Mucosa of descending colon (tissue), 3 donors: Measurements from ENCODE around the gene ACAP2. TPM values are rescaled to one million over a fixed set of nuclear protein-coding genes. Genes with fewer than 3 reads are reported as not detected.
A peak's percentile ranks its signal among the peaks of the same experiment; 100 is the strongest.

ENCODE experiments used
- ATAC-seq: fragments of 200-7000 bp; cut with Tn5 transposase; one replicate; pipeline ENCODE4 v1.9.1; 2020; ENCODE audit warnings: mild to moderate bottlenecking, moderate library complexity
- DNase-seq, 3 donors: peaks; one replicate each; pipeline ENCODE4 v3.0.0-alpha.2; 2020
- H3K36me3 ChIP-seq: fragments of 200-600 bp; one replicate; pipeline ENCODE4 v1.8.0; 2021; ENCODE audit warnings: low read depth, mild to moderate bottlenecking
- H3K4me1 ChIP-seq: fragments of 200-600 bp; one replicate; pipeline ENCODE4 v1.8.0; 2021; ENCODE audit warnings: low read depth, mild to moderate bottlenecking
- H3K4me3 ChIP-seq: fragments of 200-600 bp; one replicate; pipeline ENCODE4 v1.8.0; 2021; ENCODE audit warnings: mild to moderate bottlenecking
- H3K9me3 ChIP-seq: fragments of 200-600 bp; one replicate; pipeline ENCODE4 v1.8.0; 2021; ENCODE audit warnings: mild to moderate bottlenecking
- intact Hi-C, 2 donors: fragments of 100-400 bp; cut with DNase I in 1 of 2; cut with micrococcal nuclease in 1 of 2; formaldehyde crosslinking; loops; one replicate each; pipeline versions ENCODE4 v1.11.0 to v1.11.1; 2022; cut with DNase I, micrococcal nuclease
- total RNA-seq, 3 donors: library from RNA; stranded (reverse); fragmentation: NEBNext Ultra II Directional in 2 of 3; extraction: Animal tissue kit (Norgen Biotek cat#: 25700) in 2 of 3; gene quantifications; one replicate each; pipeline versions ENCODE4 v1.2.1 to v1.2.4, GENCODE V29; 2021 to 2023
- TF ChIP-seq, protein P1 (sequence below): fragments of 200-600 bp; IDR thresholded peaks from one replicate; pipeline ENCODE4 v1.8.0; 2022; ENCODE audit warnings: antibody characterized with exemption, mild to moderate bottlenecking
- donor health status: DM: no; HTN: no; CAD: no; lungs with moderate emphysema.
- donor health status: DM: no; HTN: no; CAD: no.
- donor health status: DM: no; HTN: yes; CAD: no.

Gene ACAP2
- total RNA-seq, 3 donors from 2014 or later, result 55.2 to 69.2 (median 69.2) TPM

DNA sequence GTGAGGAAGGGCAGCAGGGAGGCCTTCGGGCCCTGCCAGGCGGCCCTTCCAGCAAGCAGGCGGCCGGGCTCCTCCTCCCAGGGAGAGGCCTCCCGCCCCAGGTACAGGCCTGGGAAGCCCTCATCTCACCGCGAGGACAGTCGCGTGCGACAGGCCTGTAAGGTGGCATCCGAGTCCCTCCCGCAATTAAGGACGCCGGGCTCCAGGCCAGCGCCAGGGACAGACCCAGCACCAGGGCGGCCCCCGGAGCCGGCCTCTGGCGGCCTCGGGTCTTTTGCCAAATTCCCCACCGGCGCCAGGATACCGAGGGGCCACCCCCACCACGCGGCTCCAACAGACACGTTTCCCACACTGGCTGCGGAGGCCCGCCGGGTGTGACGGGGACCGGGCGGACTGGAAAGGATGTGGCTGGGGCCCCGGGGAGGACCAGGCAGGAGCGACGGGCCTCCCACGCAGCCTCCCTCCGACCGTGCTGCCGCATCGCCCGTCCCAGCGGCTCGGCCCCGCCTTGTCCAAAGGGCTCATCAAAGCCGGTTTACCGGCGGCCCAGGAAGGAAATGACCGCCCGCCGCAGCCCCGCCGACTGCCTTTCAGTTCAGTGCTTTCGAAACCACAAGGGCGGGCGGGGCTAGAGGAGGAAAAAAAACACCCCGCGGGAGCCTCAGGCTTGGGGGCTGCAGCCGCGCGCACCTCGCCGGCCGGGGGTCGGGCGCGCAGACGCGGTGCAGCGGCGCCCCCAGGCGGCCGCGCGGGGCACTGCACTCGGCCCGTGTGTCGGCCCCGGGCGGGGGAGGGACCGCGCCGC lies 183.1 kb downstream of the ACAP2 start:
- no peaks in the 10 kb centered on the region for H3K9me3 ChIP-seq
- H3K4me1 ChIP-seq, result peaks cover 25% of the 10 kb centered on the region
- ATAC-seq (peak; percentile 92), DNase-seq (peak; percentile 88 to 95 (median 92))
- no peaks in the 10 kb centered on the region for H3K36me3 ChIP-seq
- intact Hi-C loops, result loop anchor here (5.0 to 10.0 kb wide), 2 partner anchors 572 to 575 kb away; partner anchors contain the start of gene FAM43A (in 2 of the 2)
- peak overlapping the region; percentile 28 for H3K4me3 ChIP-seq
- TF ChIP-seq, protein P1, sequence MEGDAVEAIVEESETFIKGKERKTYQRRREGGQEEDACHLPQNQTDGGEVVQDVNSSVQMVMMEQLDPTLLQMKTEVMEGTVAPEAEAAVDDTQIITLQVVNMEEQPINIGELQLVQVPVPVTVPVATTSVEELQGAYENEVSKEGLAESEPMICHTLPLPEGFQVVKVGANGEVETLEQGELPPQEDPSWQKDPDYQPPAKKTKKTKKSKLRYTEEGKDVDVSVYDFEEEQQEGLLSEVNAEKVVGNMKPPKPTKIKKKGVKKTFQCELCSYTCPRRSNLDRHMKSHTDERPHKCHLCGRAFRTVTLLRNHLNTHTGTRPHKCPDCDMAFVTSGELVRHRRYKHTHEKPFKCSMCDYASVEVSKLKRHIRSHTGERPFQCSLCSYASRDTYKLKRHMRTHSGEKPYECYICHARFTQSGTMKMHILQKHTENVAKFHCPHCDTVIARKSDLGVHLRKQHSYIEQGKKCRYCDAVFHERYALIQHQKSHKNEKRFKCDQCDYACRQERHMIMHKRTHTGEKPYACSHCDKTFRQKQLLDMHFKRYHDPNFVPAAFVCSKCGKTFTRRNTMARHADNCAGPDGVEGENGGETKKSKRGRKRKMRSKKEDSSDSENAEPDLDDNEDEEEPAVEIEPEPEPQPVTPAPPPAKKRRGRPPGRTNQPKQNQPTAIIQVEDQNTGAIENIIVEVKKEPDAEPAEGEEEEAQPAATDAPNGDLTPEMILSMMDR, result peak; percentile 94

DNA sequence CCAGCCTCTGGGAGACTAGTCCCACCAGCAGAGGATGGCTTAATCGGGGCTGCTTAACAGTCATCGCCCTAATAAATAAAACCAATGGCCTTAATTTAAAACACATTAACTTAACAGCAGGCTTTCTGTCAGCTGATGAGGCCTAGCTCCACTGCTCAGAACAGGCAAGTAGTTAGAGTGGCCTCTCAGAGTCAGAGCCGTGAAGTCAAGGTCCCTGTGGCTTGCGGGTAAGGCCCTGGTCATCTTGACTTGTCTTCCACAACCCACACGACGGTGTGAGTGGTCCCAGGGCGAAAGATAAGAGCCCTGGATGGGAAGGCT lies 183.7 kb downstream of the ACAP2 start:
- intact Hi-C loops, result loop anchor here in 1 of 2 donors (5.0 kb wide), 1 partner anchor 572 kb away; the partner anchor contains the start of gene FAM43A
- Histone ChIP-seq H3K4me1 (peaks cover 25% of the 10 kb centered on the region), H3K36me3 (no peaks in the 10 kb centered on the region), H3K9me3 (no peaks in the 10 kb centered on the region), H3K4me3 (no peak overlapping the region)
- no peak for ATAC-seq
- TF ChIP-seq, protein P1, result no peak
- no peak for DNase-seq

DNA sequence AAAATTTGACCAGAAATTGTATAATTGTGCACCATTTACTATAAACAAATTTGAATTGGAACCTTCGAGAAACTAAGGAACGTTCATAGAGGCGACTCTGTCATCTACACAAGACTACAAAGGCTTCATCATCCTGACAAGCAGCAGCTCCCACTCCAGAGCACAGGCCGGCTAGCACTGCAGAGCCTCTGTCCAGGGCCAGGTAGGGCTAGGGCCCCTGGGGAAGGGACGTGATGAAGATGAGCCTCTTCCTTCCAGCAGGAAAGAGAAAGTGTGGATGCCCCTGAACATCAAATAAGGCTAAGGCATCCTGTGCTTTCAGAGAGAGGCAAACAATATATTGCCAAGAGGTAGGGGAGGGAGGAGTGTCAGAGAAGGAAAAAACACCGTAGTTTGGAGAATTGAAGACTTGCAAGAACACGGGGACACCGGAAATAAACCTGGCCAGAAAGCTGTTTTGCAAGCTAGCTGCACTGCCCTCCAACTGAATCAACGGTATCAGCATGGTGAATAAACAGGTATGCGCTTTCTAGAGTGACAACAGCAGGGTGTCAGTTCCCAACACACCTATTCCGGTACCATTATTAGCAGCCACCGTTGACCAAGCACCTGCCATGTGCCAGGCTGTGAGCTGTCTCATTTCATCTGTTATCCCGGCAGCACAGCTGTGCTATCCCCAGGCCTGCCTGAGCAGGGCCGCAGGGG lies 184.2 kb downstream of the ACAP2 start:
- ATAC-seq, result no peak
- H3K36me3 ChIP-seq, result no peaks in the 10 kb centered on the region
- H3K9me3 ChIP-seq, result no peaks in the 10 kb centered on the region
- peaks cover 25% of the 10 kb centered on the region for H3K4me1 ChIP-seq
- TF ChIP-seq, protein P1, result no peak
- intact Hi-C loops, result loop anchor here in 1 of 2 donors (5.0 kb wide), 1 partner anchor 571 kb away; the partner anchor contains the start of gene FAM43A
- DNase-seq, result no peak
- no peak overlapping the region for H3K4me3 ChIP-seq

DNA sequence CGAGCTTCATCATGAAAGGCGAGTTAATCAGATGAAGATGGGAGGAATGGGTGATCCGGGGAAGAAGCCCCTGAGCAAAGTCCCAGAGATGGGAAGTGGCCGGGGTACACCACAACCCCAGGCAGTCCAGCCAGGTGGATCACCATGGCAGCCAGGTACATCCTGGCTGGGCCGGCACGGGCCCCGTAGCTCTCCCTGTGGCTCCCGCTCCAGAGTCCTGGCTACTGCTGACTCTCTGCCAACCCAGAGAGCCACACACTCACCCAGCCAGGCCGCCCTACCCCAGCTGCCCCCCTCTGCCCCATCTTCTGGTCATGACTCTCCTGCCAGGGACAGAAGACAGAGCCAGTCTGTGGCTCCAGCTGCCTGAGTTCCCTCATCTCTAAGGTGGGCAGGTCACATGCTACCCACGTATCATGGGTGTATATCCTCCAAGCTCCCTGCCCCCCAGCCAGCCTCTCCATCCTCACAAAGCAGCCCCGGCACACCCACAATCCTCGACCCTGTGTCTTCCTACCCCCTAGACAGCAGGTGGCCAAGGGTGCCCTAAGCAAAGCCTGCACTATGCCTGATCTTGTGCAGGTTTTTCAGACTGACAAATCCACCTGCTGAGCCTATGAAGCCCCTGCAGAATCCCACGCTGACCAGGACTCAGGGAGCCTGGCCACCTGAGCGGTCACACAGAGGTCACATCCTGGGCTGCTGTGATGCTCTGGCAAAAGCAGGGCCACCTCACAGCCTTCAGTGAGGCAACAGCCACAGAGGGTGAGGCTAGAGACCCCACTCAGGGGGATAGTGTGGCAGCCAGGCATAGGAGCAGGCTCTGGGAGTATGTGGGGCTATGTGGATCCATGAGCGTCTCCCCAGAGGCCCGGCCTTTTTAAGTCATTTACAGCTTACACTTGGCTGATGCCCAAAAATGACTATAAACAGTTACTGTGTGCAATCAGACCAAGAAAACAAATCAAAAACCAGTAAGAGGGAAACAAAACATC lies 185.1 kb downstream of the ACAP2 start:
- no peak for ATAC-seq
- DNase-seq, result no peak

More for the DNA sequence above, 185.1 kb downstream of the ACAP2 start:
- Histone ChIP-seq H3K36me3 (no peaks in the 10 kb centered on the region), H3K4me3 (no peak overlapping the region), H3K4me1 (peaks cover 25% of the 10 kb centered on the region), H3K9me3 (no peaks in the 10 kb centered on the region)
- intact Hi-C loops, result loop anchor here in 1 of 2 donors (5.0 kb wide), 1 partner anchor 570 kb away; the partner anchor contains the start of gene FAM43A
- TF ChIP-seq, protein P1, result no peak
